ENCODE results near the gene HTR2A. TPM values are rescaled to one million over a fixed set of nuclear protein-coding genes. Genes with fewer than 3 reads are reported as not detected.

HTR2A gene
- total and polyA plus RNA-seq, 12 donors = 0.03 to 0.38 (median 0.04) TPM; not detected in 9

DNA sequence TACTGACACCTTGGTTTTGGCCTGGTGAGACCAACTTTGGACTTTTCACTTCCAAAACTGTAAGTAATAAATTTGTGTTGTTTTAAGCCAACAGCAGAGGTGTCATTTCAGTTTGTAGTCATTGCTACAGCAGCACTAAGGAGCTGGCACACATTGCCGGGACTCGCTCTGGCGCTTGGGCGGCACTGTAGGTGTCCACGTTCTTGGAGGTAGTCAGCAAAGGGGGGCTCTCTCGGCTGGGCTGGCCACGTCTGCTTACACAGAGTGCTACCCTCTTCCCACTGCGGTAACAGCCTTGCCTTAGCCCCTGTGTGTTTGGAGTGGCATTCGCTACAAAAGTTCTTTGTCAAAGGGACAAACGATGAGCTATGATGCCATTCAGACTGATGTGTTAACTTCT is 44.7 kb downstream of the HTR2A start:
- H3K36me3 ChIP-seq = no peaks in the 10 kb centered on the region
- intact Hi-C loops (cut with DNase I) = no loop called here
- H3K9me3 ChIP-seq = no peaks in the 10 kb centered on the region
- 85% methylated on average over 10 of the region's 10 CpGs for WGBS, 2 donors
- no peak for ATAC-seq
- DNase-seq = no peak
- no peak overlapping the region for H3K4me3 ChIP-seq
- TF ChIP-seq, protein P1, sequence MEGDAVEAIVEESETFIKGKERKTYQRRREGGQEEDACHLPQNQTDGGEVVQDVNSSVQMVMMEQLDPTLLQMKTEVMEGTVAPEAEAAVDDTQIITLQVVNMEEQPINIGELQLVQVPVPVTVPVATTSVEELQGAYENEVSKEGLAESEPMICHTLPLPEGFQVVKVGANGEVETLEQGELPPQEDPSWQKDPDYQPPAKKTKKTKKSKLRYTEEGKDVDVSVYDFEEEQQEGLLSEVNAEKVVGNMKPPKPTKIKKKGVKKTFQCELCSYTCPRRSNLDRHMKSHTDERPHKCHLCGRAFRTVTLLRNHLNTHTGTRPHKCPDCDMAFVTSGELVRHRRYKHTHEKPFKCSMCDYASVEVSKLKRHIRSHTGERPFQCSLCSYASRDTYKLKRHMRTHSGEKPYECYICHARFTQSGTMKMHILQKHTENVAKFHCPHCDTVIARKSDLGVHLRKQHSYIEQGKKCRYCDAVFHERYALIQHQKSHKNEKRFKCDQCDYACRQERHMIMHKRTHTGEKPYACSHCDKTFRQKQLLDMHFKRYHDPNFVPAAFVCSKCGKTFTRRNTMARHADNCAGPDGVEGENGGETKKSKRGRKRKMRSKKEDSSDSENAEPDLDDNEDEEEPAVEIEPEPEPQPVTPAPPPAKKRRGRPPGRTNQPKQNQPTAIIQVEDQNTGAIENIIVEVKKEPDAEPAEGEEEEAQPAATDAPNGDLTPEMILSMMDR (IDR thresholded peaks at IDR 0.05) = no peak
- no peaks in the 10 kb centered on the region for H3K4me1 ChIP-seq
- no peak overlapping the region for H3K27ac ChIP-seq
- peaks cover 0 to 26% (median 4%) of the 10 kb centered on the region in 7 donors for H3K27me3 ChIP-seq

DNA sequence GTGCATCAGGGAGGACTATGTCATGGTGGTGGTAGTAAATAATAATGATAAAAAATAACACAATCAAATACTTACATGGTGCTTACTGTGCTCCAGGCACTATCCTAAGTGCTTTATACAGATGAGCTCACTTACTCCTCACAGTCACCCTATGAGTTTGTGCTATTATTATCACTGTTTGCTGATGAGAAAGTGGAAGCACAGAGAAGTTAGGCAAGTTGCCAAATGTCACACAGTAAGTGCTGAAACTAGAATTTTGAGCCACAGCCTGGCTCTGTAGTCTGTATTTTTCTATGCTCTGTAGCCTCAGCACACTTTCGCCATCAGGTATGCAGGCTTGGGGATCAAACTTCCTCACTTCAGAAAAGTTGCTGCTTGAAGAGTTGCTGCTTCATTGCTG is 46.6 kb downstream of the HTR2A start:
- TF ChIP-seq, protein P1 (IDR thresholded peaks at IDR 0.05) = no peak
- Histone ChIP-seq H3K36me3 (no peaks in the 10 kb centered on the region), H3K9me3 (no peaks in the 10 kb centered on the region), H3K4me1 (no peaks in the 10 kb centered on the region), H3K27ac (no peak overlapping the region), H3K4me3 (no peak overlapping the region), H3K27me3 (peaks cover 0 to 25% (median 4%) of the 10 kb centered on the region in 7 donors)
- WGBS, 2 donors = 91 to 95% methylated on average over 1 of the region's 1 CpG
- ATAC-seq (no peak), DNase-seq (no peak)
- intact Hi-C loops (cut with DNase I) = no loop called here

DNA sequence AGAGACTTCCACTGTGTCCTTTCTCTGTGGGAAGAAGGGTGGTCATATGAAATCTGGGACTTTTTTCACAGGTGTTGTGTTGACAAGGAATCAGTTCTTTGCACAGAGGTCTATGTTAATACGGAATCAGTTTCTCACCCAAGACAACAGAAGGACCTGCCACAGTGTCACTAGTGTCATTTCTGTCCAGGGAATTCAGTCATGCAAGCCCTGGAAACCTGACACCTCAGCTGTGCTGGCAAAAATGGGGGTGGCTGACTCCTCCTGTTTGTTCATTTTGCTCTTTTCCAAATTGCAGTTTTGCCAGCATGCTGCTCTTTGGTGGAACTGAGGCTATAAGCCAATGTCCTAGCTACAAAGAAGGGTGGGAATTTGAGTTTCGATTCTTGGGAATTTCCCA is 50.1 kb downstream of the HTR2A start:
- Histone ChIP-seq H3K4me1 (no peaks in the 10 kb centered on the region), H3K27me3 (peaks cover 0 to 16% (median 0%) of the 10 kb centered on the region in 7 donors), H3K36me3 (no peaks in the 10 kb centered on the region), H3K27ac (no peak overlapping the region), H3K9me3 (no peaks in the 10 kb centered on the region), H3K4me3 (no peak overlapping the region)
- no peak for DNase-seq
- no peak for ATAC-seq
- WGBS, 2 donors = 80 to 87% methylated on average over 2 of the region's 2 CpGs
- intact Hi-C loops (cut with DNase I) = no loop called here
- TF ChIP-seq, protein P1 (IDR thresholded peaks at IDR 0.05) = no peak

DNA sequence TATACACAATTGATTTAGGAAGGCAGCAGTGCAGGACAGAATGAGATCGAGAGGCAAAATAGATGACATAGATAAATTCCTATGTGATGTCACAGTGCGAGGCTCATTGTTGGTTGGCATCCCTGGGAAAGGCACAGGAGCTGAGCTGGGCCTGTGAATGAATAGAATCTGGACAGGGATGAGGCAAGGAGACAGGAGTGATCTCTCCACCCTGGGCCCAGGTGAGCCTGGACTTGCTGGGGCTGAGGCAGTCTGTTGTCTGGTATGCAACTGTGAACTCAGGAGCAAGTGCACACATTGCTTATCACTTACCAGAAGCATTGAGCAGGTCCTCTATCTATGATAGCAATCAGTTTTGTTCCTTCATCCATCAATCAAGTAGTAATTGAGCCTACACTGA is 51.7 kb downstream of the HTR2A start:
- H3K4me1 ChIP-seq = no peaks in the 10 kb centered on the region
- ATAC-seq = no peak
- H3K9me3 ChIP-seq = no peaks in the 10 kb centered on the region
- H3K36me3 ChIP-seq = no peaks in the 10 kb centered on the region
- DNase-seq = no peak
- TF ChIP-seq, protein P1 (IDR thresholded peaks at IDR 0.05) = no peak
- WGBS, 2 donors = 86 to 92% methylated on average over 2 of the region's 2 CpGs
- H3K4me3 ChIP-seq = no peak overlapping the region
- H3K27ac ChIP-seq = no peak overlapping the region
- intact Hi-C loops (cut with DNase I) = no loop called here
- H3K27me3 ChIP-seq = peaks cover 0 to 13% (median 0%) of the 10 kb centered on the region in 7 donors

Measured in heart right ventricle (tissue), 16 donors.